ENCODE data around the gene EVL.

EVL gene, protein sequence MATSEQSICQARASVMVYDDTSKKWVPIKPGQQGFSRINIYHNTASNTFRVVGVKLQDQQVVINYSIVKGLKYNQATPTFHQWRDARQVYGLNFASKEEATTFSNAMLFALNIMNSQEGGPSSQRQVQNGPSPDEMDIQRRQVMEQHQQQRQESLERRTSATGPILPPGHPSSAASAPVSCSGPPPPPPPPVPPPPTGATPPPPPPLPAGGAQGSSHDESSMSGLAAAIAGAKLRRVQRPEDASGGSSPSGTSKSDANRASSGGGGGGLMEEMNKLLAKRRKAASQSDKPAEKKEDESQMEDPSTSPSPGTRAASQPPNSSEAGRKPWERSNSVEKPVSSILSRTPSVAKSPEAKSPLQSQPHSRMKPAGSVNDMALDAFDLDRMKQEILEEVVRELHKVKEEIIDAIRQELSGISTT

DNA sequence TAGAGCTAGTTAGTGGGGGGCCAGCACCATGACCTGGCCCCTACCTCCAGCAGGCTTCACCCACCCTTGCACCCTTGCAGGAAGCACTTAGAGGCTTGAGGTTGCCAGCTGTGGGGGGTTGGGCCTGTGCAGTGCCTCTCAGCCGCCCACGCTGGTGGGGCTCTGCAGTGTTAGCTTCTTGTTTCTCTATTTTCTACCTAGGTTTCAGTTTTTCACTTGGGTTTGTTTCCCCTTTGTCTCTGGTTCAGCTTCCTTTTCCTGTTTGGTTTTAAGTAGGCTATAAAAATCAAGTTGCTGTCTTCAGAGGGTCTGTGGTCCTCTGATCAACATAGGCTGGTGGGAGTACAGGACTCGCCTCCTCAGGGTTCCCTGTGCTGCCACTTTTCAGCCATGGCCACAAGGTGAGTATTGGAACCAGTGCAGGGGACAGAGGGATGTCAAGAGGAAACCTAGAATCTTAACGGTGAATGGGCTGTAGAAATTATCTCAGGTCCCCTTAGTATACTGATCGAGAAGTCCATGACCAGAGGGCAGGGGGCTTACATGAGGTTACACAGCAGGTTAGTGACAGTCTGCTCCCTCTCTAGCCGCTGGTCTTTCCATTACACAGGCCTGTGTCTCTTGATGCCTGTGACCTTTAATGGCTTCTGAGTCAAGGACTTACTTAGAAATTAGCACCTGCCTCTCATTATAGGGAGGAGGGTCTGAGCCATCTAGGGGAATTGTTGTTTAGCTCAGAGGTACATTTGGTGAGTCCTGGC, at the start of gene EVL:
TSS of gene EVL (plus strand) at position 312 of the 761 bp plus-strand sequence. CDS start at position 391, 79 bp downstream.
- H3K9ac ChIP-seq (ENCODE audit: low read length), result no peak within 1 kb of the TSS
- H3K4me2 ChIP-seq (ENCODE audit: low read length), result peak within 1 kb of the TSS; percentile 54
- H3K27ac ChIP-seq (ENCODE audit: low read length), result no peak within 1 kb of the TSS
- H2AFZ ChIP-seq (ENCODE audit: low read depth, low read length), result peak within 1 kb of the TSS; percentile 4; the same call in 1 of the 2 replicates
- peak within 1 kb of the TSS; percentile 30; the same call in 1 of the 2 replicates for H3K4me3 ChIP-seq (ENCODE audit: low read length)
- H3K79me2 ChIP-seq (ENCODE audit: low read length), result no peaks in the 10 kb centered on the region
- H3K9me3 ChIP-seq (ENCODE audit: insufficient read depth, low read length), result no peaks in the 10 kb centered on the region
- H3K4me1 ChIP-seq (ENCODE audit: low read length), result peaks cover 20% of the 10 kb centered on the region
- H3K36me3 ChIP-seq (replicated peaks; ENCODE audit: low read depth, low read length), result no peaks in the 10 kb centered on the region
- no peaks in the 10 kb centered on the region for H3K27me3 ChIP-seq (ENCODE audit: low read depth, low read length)
- TF ChIP-seq CTCF (IDR thresholded peaks at IDR 0.05; ENCODE audit: low read depth, low read length), result no peak
- TF ChIP-seq EZH2phosphoT487 (IDR thresholded peaks at IDR 0.05; ENCODE audit: low read depth), result no peak
- no peaks in the 10 kb centered on the region for H4K20me1 ChIP-seq (ENCODE audit: insufficient read depth, low read length)

- no peaks in the 10 kb centered on the region for H4K20me1 ChIP-seq (ENCODE audit: insufficient read depth, low read length)
- H3K27ac ChIP-seq (ENCODE audit: low read length), result no peak overlapping the region
- H2AFZ ChIP-seq (ENCODE audit: low read depth, low read length), result no peak overlapping the region
Observed at GRCh38 chr14:100017553-100017952, 47.7 kb upstream of the EVL start.

GRCh38 chr14:100018054-100018453, 47.2 kb upstream of the EVL start:
- no peak overlapping the region for H3K27ac ChIP-seq (ENCODE audit: low read length)
- no peak for TF ChIP-seq CTCF (IDR thresholded peaks at IDR 0.05; ENCODE audit: low read depth, low read length)
- no peak for TF ChIP-seq EZH2phosphoT487 (IDR thresholded peaks at IDR 0.05; ENCODE audit: low read depth)
- no peak overlapping the region for H2AFZ ChIP-seq (ENCODE audit: low read depth, low read length)
- no peaks in the 10 kb centered on the region for H3K9me3 ChIP-seq (ENCODE audit: insufficient read depth, low read length)
- no peak overlapping the region for H3K4me2 ChIP-seq (ENCODE audit: low read length)
- H3K27me3 ChIP-seq (ENCODE audit: low read depth, low read length), result no peaks in the 10 kb centered on the region
- H3K36me3 ChIP-seq (replicated peaks; ENCODE audit: low read depth, low read length), result no peaks in the 10 kb centered on the region
- H3K4me1 ChIP-seq (ENCODE audit: low read length), result peaks cover 17% of the 10 kb centered on the region
- no peaks in the 10 kb centered on the region for H4K20me1 ChIP-seq (ENCODE audit: insufficient read depth, low read length)
- H3K79me2 ChIP-seq (ENCODE audit: low read length), result 0 out of 2 replicates have a peak, but pooled peaks cover 6% of the 10 kb centered on the region
- no peak overlapping the region for H3K4me3 ChIP-seq (ENCODE audit: low read length)
- H3K9ac ChIP-seq (ENCODE audit: low read length), result no peak overlapping the region

More at GRCh38 chr14:100017553-100017952, 47.7 kb upstream of the EVL start:
- TF ChIP-seq CTCF (IDR thresholded peaks at IDR 0.05; ENCODE audit: low read depth, low read length) (no peak), EZH2phosphoT487 (IDR thresholded peaks at IDR 0.05; ENCODE audit: low read depth) (no peak)
- peaks cover 16% of the 10 kb centered on the region for H3K4me1 ChIP-seq (ENCODE audit: low read length)
- no peak overlapping the region for H3K4me2 ChIP-seq (ENCODE audit: low read length)
- H3K27me3 ChIP-seq (ENCODE audit: low read depth, low read length), result no peaks in the 10 kb centered on the region
- H3K36me3 ChIP-seq (replicated peaks; ENCODE audit: low read depth, low read length), result no peaks in the 10 kb centered on the region
- H3K9ac ChIP-seq (ENCODE audit: low read length), result no peak overlapping the region
- H3K4me3 ChIP-seq (ENCODE audit: low read length), result no peak overlapping the region
- 0 out of 2 replicates have a peak, but pooled peaks cover 6% of the 10 kb centered on the region for H3K79me2 ChIP-seq (ENCODE audit: low read length)
- no peaks in the 10 kb centered on the region for H3K9me3 ChIP-seq (ENCODE audit: insufficient read depth, low read length)

DNA sequence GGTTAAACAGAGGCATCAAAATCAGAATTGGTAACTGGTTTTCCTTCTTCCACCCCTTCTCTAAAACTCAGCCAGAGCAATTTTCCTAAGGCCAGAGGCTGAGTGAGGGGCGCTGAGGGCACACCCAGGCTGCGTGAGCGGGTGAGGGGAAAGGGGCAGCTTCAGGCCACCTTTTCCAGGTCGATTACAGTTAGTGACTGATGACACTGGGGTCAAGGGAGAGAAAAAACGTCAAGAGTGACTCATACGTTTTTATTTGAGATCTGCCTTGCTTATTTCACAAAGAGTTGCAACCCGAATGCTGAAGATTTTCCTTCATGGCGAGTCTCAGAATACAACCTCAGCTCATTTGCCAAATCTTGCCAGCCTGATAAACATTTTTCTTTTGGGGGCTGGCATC, 46.7 kb upstream of the EVL start:
- Histone ChIP-seq H3K27ac (ENCODE audit: low read length) (no peak overlapping the region), H4K20me1 (ENCODE audit: insufficient read depth, low read length) (no peaks in the 10 kb centered on the region), H3K79me2 (ENCODE audit: low read length) (0 out of 2 replicates have a peak, but pooled peaks cover 4% of the 10 kb centered on the region), H3K36me3 (replicated peaks; ENCODE audit: low read depth, low read length) (no peaks in the 10 kb centered on the region), H3K27me3 (ENCODE audit: low read depth, low read length) (no peaks in the 10 kb centered on the region), H3K4me3 (ENCODE audit: low read length) (no peak overlapping the region), H2AFZ (ENCODE audit: low read depth, low read length) (no peak overlapping the region), H3K4me1 (ENCODE audit: low read length) (peaks cover 17% of the 10 kb centered on the region), H3K9me3 (ENCODE audit: insufficient read depth, low read length) (no peaks in the 10 kb centered on the region), H3K9ac (ENCODE audit: low read length) (no peak overlapping the region), H3K4me2 (ENCODE audit: low read length) (no peak overlapping the region)
- TF ChIP-seq CTCF (IDR thresholded peaks at IDR 0.05; ENCODE audit: low read depth, low read length) (no peak), EZH2phosphoT487 (IDR thresholded peaks at IDR 0.05; ENCODE audit: low read depth) (no peak)
